Ectodermal cell (in vitro differentiated cells): ENCODE results near the gene TMCC1.
"Not testable (repeated sequence)": the region's sequence is repeated elsewhere in the genome, so short reads cannot be mapped to it uniquely, and the experiment has no call there.

Experiments used
- H3K27ac ChIP-seq: 2 replicates; pipeline ENCODE4 v1.7.0; 2013; ENCODE audit warnings: mild to moderate bottlenecking, low read depth, low read length; ENCODE audit not compliant: insufficient read depth, poor library complexity, severe bottlenecking
- H3K27me3 ChIP-seq: 2 replicates; pipeline ENCODE4 v1.7.0; 2013; ENCODE audit warnings: mild to moderate bottlenecking, low read length; ENCODE audit not compliant: insufficient read depth, control insufficient read depth, poor library complexity, severe bottlenecking
- H3K36me3 ChIP-seq: one replicate; pipeline ENCODE4 v1.7.0; 2013; ENCODE audit warnings: low read length; ENCODE audit not compliant: control insufficient read depth, insufficient read depth
- H3K4me1 ChIP-seq: one replicate; pipeline ENCODE4 v1.7.0; 2013; ENCODE audit warnings: low read length; ENCODE audit not compliant: control insufficient read depth, insufficient read depth
- H3K4me3 ChIP-seq: 2 replicates; pipeline ENCODE4 v1.7.0; 2013; ENCODE audit warnings: low read depth, low read length, control low read depth; ENCODE audit not compliant: insufficient read depth
- H3K9me3 ChIP-seq: 2 replicates; pipeline ENCODE4 v1.7.0; 2013; ENCODE audit warnings: mild to moderate bottlenecking, low read length, moderate library complexity; ENCODE audit not compliant: control insufficient read depth
- WGBS, 2 experiments: methylation state at CpG; one replicate each; pipeline ENCODE4 v1.1.7; 2013; ENCODE audit warnings: missing lambda C conversion rate in 2 of 2; 5-methylcytosine and 5-hydroxymethylcytosine counted together

Gene TMCC1

GRCh38 chr3:129684270-129684669, 209.2 kb downstream of the TMCC1 start:
- Histone ChIP-seq H3K9me3 (no peaks in the 10 kb centered on the region), H3K27ac (no peak overlapping the region), H3K36me3 (no peaks in the 10 kb centered on the region), H3K4me3 (no peak overlapping the region), H3K4me1 (peaks cover 18% of the 10 kb centered on the region), H3K27me3 (no peaks in the 10 kb centered on the region)
- WGBS, 2 experiments: 93 to 97% methylated on average over 3 of the region's 3 CpGs

DNA sequence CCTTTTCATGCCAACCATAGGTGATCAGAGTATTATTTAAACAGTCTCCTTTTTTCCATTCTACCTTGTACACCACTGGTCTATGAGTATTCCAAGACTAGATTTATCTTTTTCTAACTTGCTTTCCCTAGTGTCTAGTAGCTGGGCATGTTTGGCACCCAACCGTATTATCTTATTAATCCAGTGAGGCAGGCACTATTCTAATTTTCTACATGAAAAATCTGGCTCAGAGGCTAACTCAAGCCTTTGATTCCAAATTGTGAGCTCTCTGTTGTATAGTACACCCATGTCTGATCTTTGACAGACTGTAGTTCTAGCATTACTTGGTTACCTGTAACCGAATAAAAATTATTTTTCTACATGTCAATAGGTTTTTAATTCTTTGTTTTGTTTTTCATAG, 210.3 kb downstream of the TMCC1 start:
- Histone ChIP-seq H3K27me3 (no peaks in the 10 kb centered on the region), H3K36me3 (no peaks in the 10 kb centered on the region), H3K4me3 (no peak overlapping the region), H3K4me1 (peaks cover 10% of the 10 kb centered on the region), H3K27ac (no peak overlapping the region), H3K9me3 (no peaks in the 10 kb centered on the region)
- 93 to 97% methylated on average over 2 of the region's 2 CpGs for WGBS, 2 experiments

- H3K27me3 ChIP-seq: no peaks in the 10 kb centered on the region
- no peak overlapping the region for H3K27ac ChIP-seq
- 94 to 95% methylated on average over 5 of the region's 5 CpGs for WGBS, 2 experiments
- no peak overlapping the region for H3K4me3 ChIP-seq
- H3K36me3 ChIP-seq: no peaks in the 10 kb centered on the region
- no peaks in the 10 kb centered on the region for H3K4me1 ChIP-seq
- no peaks in the 10 kb centered on the region for H3K9me3 ChIP-seq
Observed at GRCh38 chr3:129676985-129677384, 216.5 kb downstream of the TMCC1 start.

- not testable (repeated sequence) for H3K27ac ChIP-seq, H3K36me3 ChIP-seq, H3K4me3 ChIP-seq, H3K27me3 ChIP-seq, H3K9me3 ChIP-seq, H3K4me1 ChIP-seq
- 89 to 91% methylated on average over 9 of the region's 9 CpGs for WGBS, 2 experiments
Observed at GRCh38 chr3:129674798-129675123, 218.8 kb downstream of the TMCC1 start.

GRCh38 chr3:129673897-129674797, 219.4 kb downstream of the TMCC1 start:
- H3K4me3 ChIP-seq: no peak overlapping the region
- H3K9me3 ChIP-seq: no peaks in the 10 kb centered on the region
- 88% methylated on average over 5 of the region's 5 CpGs for WGBS, 2 experiments
- peaks cover 13% of the 10 kb centered on the region for H3K36me3 ChIP-seq
- no peaks in the 10 kb centered on the region for H3K4me1 ChIP-seq
- no peak overlapping the region for H3K27ac ChIP-seq
- H3K27me3 ChIP-seq: no peaks in the 10 kb centered on the region

GRCh38 chr3:129673012-129673411, 220.5 kb downstream of the TMCC1 start:
- Histone ChIP-seq H3K9me3 (no peaks in the 10 kb centered on the region), H3K27ac (no peak overlapping the region), H3K27me3 (no peaks in the 10 kb centered on the region), H3K4me1 (no peaks in the 10 kb centered on the region), H3K4me3 (no peak overlapping the region), H3K36me3 (peaks cover 13% of the 10 kb centered on the region)
- WGBS, 2 experiments: 86 to 96% methylated on average over 2 of the region's 2 CpGs

DNA sequence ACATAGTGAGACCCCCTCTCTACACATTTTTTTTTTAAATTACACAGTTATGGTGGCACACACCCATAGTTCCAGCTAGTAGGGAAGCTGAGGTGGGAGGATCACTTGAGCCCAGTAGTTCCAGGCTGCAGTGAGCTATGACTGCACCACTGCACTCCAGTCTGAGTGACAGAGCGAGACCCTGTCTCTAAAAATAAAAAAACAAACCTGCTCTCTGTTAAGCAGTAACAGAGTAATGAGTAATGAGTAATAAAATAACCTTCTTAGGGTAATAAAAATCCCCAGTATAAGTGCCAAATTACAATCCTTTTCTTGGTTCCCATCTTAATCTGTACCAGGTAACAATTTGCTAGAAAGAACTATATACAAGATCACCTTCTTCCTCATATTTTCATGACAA, 221.1 kb downstream of the TMCC1 start:
- H3K4me3 ChIP-seq: no peak overlapping the region
- H3K36me3 ChIP-seq: peaks cover 13% of the 10 kb centered on the region
- H3K9me3 ChIP-seq: no peaks in the 10 kb centered on the region
- no peak overlapping the region for H3K27ac ChIP-seq
- no peaks in the 10 kb centered on the region for H3K4me1 ChIP-seq
- no peaks in the 10 kb centered on the region for H3K27me3 ChIP-seq
- 80 to 100% methylated on average over 1 of the region's 1 CpG for WGBS, 2 experiments

DNA sequence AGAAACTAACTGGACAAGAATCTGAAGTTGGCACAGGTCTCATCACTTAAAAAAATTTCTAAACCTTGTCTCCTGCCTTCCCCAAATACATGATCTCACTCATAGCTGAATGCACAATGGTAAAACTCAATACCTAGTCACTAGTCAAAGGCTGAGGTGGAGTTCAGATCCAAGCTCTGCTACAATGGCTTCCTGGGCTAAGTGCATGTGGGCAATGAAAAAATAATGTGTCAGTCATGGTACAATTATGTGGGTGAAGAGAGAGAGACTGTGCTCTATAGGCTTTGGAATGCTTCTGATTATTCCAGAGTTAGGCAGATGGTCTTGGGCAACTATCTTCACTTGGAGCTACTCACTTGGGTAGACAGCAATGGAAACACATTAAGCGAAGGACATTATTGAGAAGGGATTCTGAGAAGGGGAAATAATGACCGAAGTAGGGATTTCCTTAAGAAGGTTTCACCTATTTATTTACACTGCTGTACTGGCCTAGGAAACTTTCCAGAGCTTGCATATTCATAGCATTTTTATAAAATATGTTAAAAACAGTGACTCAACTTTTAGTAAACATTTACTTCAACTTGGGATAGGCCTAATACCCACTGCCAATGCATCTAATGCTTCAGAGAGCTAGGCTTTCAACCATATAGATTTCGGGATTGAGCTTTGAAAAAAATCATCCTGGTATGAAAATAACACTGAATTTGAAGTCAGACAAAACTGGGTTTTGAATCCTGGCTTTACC, 228.3 kb downstream of the TMCC1 start:
- WGBS, 2 experiments: 98 to 100% methylated on average over 3 of the region's 3 CpGs
- Histone ChIP-seq H3K27ac (no peak overlapping the region), H3K9me3 (no peaks in the 10 kb centered on the region), H3K4me1 (peaks cover 17% of the 10 kb centered on the region), H3K4me3 (no peak overlapping the region), H3K27me3 (no peaks in the 10 kb centered on the region), H3K36me3 (peaks cover 6% of the 10 kb centered on the region)

GRCh38 chr3:129663930-129664646, 229.4 kb downstream of the TMCC1 start:
- Histone ChIP-seq H3K27me3 (no peaks in the 10 kb centered on the region), H3K4me3 (no peak overlapping the region), H3K27ac (no peak overlapping the region), H3K9me3 (no peaks in the 10 kb centered on the region), H3K4me1 (peaks cover 17% of the 10 kb centered on the region), H3K36me3 (no peaks in the 10 kb centered on the region)
- 68 to 77% methylated on average over 6 of the region's 6 CpGs for WGBS, 2 experiments

GRCh38 chr3:129663045-129663446, 230.5 kb downstream of the TMCC1 start:
- Histone ChIP-seq H3K4me3 (no peak overlapping the region), H3K4me1 (peaks cover 17% of the 10 kb centered on the region), H3K27me3 (no peaks in the 10 kb centered on the region), H3K27ac (no peak overlapping the region), H3K36me3 (no peaks in the 10 kb centered on the region), H3K9me3 (no peaks in the 10 kb centered on the region)
- 90% methylated on average over 1 of the region's 1 CpG for WGBS, 2 experiments
